GM12872 (cell line): Measurements from ENCODE around the gene MRGPRG.

Source experiments
- CTCF ChIP-seq: IDR thresholded peaks from 3 replicates; pipeline ENCODE4 v1.5.1; 2011; ENCODE audit warnings: low read depth, mild to moderate bottlenecking, low read length, moderate library complexity; ENCODE audit not compliant: insufficient read depth

The MRGPRG gene

DNA sequence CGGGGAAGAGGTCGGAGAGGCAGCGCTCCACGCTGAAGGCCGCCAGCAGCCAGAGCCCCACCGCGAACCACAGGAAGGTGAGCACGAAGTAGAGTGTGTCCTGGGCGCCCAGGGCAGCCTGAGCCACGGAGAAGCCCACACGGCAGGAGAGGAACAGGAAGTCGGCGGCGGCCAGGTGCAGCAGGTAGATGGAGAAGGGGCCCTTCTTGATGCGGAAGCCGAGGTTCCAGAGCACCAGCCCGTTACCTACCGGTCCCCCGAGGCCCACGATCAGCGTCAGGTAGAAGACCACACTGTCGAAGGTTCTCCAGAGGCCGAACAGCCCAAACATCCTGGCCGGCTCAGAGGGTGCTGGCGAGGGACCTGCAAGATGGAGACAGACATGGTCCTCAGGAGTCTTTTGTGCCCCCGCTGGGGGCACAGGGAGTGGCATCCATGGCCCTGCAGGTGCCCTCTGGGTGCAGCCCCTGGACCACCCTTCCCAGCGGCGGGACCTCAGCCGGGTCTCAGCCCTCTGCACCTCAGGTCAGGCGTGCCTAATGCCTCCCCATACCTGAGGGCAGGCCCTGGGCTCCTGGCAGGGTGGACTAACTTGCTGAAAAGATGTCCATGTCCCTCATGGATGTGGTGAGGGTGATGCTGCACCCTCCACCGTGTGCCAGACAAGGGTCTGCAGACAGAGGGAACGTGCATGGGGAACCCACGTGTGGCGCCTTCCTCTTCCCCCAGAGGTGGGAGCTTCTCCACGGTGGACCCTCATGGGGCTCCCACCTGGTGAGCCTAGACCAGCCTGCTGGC lies at the start of gene MRGPRG:
MRGPRG (minus strand) TSS at position 331 of the 798 bp plus-strand sequence; CDS start at position 331, 0 bp downstream.
- TF ChIP-seq CTCF = no peak

DNA sequence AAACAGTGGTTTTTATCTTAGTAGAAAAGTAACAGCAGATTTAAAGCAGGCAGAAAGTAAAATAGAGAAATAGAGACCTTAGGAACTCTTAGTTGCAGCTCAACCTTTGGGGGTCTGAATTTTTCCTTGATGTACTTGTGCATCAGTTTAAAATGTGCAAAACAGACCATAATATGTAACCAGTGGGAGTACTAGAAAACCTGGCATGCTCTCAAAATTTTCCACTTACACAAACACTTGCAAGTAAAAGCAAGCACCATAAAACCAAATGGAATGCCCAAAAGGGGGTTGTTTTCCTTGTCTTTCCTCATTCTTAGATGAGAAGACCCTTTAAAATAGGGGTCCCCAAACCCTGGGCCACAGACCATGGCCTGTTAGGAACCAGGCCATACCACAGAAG lies 26.5 kb upstream of the MRGPRG start:
- no peak for TF ChIP-seq CTCF

DNA sequence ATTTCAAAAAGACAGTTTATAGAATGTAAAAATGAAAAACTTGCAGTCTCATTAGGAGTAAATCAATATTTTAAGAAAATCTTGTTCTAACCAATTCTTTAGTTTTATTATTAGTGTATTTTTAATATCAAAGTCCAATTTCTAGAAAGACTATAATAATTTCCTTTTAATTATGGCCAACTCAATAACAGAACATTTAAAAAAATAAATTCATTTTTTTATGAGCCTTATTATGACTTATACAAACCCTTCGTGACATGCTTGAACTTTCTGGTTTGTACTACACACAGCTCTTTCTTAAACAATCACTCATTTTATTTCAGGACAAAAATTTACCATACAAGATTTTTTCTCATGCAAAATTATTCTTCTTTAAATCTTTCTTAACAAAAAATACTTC lies 25.3 kb upstream of the MRGPRG start:
- TF ChIP-seq CTCF = no peak

DNA sequence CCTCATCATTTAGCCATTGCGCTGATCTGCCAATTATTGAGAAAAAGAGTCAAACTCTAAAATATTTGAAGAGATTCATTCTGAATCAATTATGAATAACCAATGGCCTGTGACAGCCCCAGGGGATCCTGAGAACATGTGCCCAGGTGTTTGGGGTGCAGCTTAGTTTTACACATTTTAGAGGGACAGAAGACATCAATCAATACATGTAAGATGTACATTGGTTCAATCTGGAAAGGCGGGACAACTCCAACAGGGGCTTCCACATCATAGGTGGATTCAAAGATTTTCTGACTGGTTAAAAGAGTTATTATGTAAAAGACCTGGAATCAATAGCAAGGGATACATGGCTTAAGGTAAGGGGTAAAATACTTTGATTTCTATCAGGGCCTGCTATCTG lies 18.5 kb upstream of the MRGPRG start:
- no peak for TF ChIP-seq CTCF

- no peak for TF ChIP-seq CTCF
Measured at GRCh38 chr11:3234846-3235245, 16.2 kb upstream of the MRGPRG start.

GRCh38 chr11:3232956-3233355 lies 14.3 kb upstream of the MRGPRG start:
- no peak for TF ChIP-seq CTCF

DNA sequence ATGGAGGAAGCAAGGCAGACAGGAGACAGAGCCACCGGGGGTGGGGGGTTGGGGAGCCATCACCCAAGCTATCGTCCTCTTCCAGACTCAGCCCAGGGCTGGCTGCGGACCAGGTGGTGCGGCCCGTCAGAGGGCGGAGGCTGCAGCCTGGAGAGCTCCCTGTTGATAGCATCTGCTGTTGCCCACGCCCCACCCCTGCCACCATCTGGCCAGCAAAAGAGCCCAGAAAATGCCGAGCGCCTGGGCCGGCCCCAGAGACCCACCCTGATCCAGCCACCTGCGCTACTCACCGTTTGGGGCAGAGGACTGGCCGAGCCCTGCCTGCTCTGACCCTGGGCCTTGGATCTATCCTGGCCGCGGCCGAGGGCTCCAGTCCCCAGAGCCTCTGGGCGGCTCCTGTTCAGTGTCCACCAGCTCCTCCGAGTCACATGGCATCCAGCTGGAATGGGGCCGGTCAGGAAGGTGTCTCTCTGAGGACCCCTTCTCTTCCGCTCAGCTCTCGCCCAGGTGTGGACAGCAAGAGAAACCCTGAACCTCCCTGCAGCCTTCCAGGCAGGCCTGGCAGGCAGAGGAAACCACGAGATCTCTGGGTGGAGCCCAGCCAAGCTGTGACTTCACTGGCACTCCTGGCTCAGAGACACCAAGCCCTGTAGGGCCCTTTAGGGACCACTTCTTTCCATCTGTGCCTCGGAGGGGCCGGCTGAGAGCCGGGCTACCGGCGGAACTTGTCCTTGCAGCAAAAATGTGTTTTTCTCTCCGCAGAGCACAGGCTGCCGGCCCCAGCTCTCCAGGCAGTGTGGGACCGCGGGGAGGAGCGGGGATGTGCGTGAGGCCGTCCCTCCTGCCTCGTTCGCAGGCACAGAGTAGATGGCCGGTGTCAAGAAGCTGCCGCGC lies 13.5 kb upstream of the MRGPRG start, which contains the start of gene MRGPRE:
MRGPRE (minus strand) TSS at position 567 of the 894 bp plus-strand sequence. CDS start 3,618 bp downstream, outside the sequence.
- no peak for TF ChIP-seq CTCF
